H1 (cell line): ENCODE results near the gene CNN3.
A peak's percentile ranks its signal among the peaks of the same experiment; 100 is the strongest.

Experiments
- CHD2 ChIP-seq: IDR thresholded peaks from 2 replicates; pipeline ENCODE4 v1.6.1; 2012; ENCODE audit warnings: low read length, improper control_type of control experiment
- CHD7 ChIP-seq: fragments of 300-600 bp; sonication (generic); IDR thresholded peaks from 2 replicates; pipeline ENCODE4 v1.7.1; 2012; ENCODE audit warnings: low read length, moderate library complexity, mild to moderate bottlenecking, inconsistent platforms; ENCODE audit not compliant: insufficient replicate concordance
- CTCF ChIP-seq, 3 experiments: IDR thresholded peaks; 1 replicate in 2 of 3; 2 replicates in 1 of 3; pipeline versions ENCODE4 v1.5.1 to v1.6.1; 2011; ENCODE audit warnings: low read length in 3 of 3, mild to moderate bottlenecking in 3 of 3, inconsistent platforms in 2 of 3, low read depth in 1 of 3, moderate library complexity in 1 of 3; ENCODE audit not compliant: insufficient read depth in 1 of 3; ENCODE audit errors: control extremely low read depth in 1 of 3
- EGR1 ChIP-seq: IDR thresholded peaks from 2 replicates; pipeline ENCODE4 v1.6.1; 2011; ENCODE audit warnings: low read depth, low read length, borderline replicate concordance
- EP300 ChIP-seq, 2 experiments: IDR thresholded peaks; 1 replicate in 1 of 2; 2 replicates in 1 of 2; pipeline ENCODE4 v1.6.1; 2011 to 2012; ENCODE audit warnings: low read depth in 2 of 2, low read length in 2 of 2, mild to moderate bottlenecking in 2 of 2, borderline replicate concordance in 1 of 2, inconsistent platforms in 1 of 2, moderate library complexity in 1 of 2
- EZH2 ChIP-seq: fragments of 200-600 bp; sonication (generic); IDR thresholded peaks from 2 replicates; pipeline ENCODE4 v1.7.1; 2012; ENCODE audit warnings: low read depth, mild to moderate bottlenecking, moderate library complexity, low read length, inconsistent platforms; ENCODE audit not compliant: severe bottlenecking
- MAFK ChIP-seq: IDR thresholded peaks from 2 replicates; pipeline ENCODE4 v1.6.1; 2012; ENCODE audit warnings: low read depth, mild to moderate bottlenecking, improper control_type of control experiment, low read length
- RAD21 ChIP-seq, 2 experiments: IDR thresholded peaks in 1 of 2; conservative IDR thresholded peaks in 1 of 2; 2 replicates each; pipeline ENCODE4 v1.6.1; 2011; ENCODE audit warnings: low read depth in 2 of 2, low read length in 2 of 2, improper control_type of control experiment in 1 of 2, inconsistent platforms in 1 of 2, mild to moderate bottlenecking in 1 of 2, moderate library complexity in 1 of 2
- SIX5 ChIP-seq: IDR thresholded peaks from 2 replicates; pipeline ENCODE4 v1.6.1; 2011; ENCODE audit warnings: mild to moderate bottlenecking, low read depth, low read length
- ZNF274 ChIP-seq: IDR thresholded peaks from 2 replicates; pipeline ENCODE4 v1.7.0; 2012; ENCODE audit warnings: low read length, borderline replicate concordance; ENCODE audit errors: extremely low read depth
- TF ChIP-seq, protein P1 (sequence below): IDR thresholded peaks from 2 replicates; pipeline ENCODE4 v1.6.1; 2012; ENCODE audit warnings: inconsistent platforms

- TF ChIP-seq EGR1 (no peak), CTCF (IDR thresholded peaks at IDR 0.05; ENCODE audit: control extremely low read depth in 1 of 3, insufficient read depth in 1 of 3, low read depth in 1 of 3, low read length in 3 of 3) (no peak), ZNF274 (no peak), RAD21 (IDR thresholded peaks at IDR 0.05 in 1 of 2, conservative IDR thresholded peaks at IDR 0.05 in 1 of 2; ENCODE audit: low read depth in 2 of 2, low read length in 2 of 2) (no peak), SIX5 (no peak), MAFK (0 out of 2 replicates have a peak, but pooled peaks have one; percentile 30), CHD7 (no peak), CHD2 (no peak), EZH2 (no peak), EP300 (IDR thresholded peaks at IDR 0.05; ENCODE audit: borderline replicate concordance in 1 of 2, low read depth in 2 of 2, low read length in 2 of 2) (no peak)
- TF ChIP-seq, protein P1, sequence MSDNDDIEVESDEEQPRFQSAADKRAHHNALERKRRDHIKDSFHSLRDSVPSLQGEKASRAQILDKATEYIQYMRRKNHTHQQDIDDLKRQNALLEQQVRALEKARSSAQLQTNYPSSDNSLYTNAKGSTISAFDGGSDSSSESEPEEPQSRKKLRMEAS, result no peak
Observed at GRCh38 chr1:94887106-94887505, 39.8 kb downstream of the CNN3 start.
